ENCODE results near the gene BRWD1. TPM values are rescaled to one million over a fixed set of nuclear protein-coding genes. Genes with fewer than 3 reads are reported as not detected.

The BRWD1 gene
- polyA plus RNA-seq: 206 and 246 TPM in 2 replicates
- 320 and 344 TPM in 2 replicates for polyA minus RNA-seq

DNA sequence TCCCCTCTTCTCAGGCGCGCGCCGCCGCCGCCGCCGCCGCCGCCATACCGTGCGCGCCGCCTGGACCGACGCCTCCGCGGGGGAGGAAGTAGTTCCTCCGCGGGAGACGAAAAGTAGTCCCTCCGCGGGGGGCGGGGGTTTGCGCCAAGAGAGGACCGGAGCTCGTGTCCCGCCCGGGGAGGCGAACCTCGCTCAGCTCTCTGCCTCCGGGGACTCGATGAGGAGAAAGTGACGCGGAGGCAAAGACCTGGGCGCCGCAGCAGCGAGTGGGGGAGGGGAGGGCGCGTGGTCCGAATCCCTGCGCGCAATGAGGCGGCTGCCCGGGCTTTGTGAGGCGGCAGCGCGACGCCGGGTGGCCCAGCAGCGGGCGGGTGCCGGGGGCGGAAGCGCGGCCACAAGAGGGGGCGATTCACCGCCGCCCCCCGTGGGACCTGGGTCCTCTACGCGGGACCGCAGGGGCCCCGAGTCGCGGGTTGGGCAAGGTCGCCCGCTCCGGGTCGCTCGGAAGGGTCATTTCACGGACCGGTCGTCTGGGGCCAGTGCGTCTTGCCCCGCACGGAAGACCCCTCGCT is at the start of gene BRWD1:
BRWD1 (minus strand) TSS at position 62 of the 572 bp plus-strand sequence. CDS start 141 bp downstream, outside the sequence.
- Histone ChIP-seq H3K27ac (ENCODE audit: low read length) (peak within 1 kb of the TSS; percentile 97), H4K20me1 (ENCODE audit: insufficient read depth) (peaks cover 6% of the 10 kb centered on the region), H3F3A (ENCODE audit: insufficient read depth, low read length, poor library complexity, severe bottlenecking) (no peaks in the 10 kb centered on the region), H3K79me2 (replicated peaks; ENCODE audit: insufficient read depth, low read length) (peaks cover 36% of the 10 kb centered on the region), H3K9me2 (ENCODE audit: insufficient read depth, low read length) (no peaks in the 10 kb centered on the region), H3K27me3 (ENCODE audit: insufficient read depth, low read depth, low read length) (no peaks in the 10 kb centered on the region), H3K4me2 (ENCODE audit: low read length) (peak within 1 kb of the TSS; percentile 79), H3K4me3 (ENCODE audit: low read length) (peak within 1 kb of the TSS; percentile 97), H3K9me3 (ENCODE audit: low read length) (no peaks in the 10 kb centered on the region), H3K36me3 (ENCODE audit: insufficient read depth, low read length) (no peaks in the 10 kb centered on the region), H2AFZ (ENCODE audit: low read depth, low read length) (peak within 1 kb of the TSS; percentile 85), H3K9ac (ENCODE audit: low read length) (peak within 1 kb of the TSS; percentile 99)
- TF ChIP-seq POLR2AphosphoS5 (IDR thresholded peaks at IDR 0.05): peak; percentile 72
- TF ChIP-seq, protein P1, sequence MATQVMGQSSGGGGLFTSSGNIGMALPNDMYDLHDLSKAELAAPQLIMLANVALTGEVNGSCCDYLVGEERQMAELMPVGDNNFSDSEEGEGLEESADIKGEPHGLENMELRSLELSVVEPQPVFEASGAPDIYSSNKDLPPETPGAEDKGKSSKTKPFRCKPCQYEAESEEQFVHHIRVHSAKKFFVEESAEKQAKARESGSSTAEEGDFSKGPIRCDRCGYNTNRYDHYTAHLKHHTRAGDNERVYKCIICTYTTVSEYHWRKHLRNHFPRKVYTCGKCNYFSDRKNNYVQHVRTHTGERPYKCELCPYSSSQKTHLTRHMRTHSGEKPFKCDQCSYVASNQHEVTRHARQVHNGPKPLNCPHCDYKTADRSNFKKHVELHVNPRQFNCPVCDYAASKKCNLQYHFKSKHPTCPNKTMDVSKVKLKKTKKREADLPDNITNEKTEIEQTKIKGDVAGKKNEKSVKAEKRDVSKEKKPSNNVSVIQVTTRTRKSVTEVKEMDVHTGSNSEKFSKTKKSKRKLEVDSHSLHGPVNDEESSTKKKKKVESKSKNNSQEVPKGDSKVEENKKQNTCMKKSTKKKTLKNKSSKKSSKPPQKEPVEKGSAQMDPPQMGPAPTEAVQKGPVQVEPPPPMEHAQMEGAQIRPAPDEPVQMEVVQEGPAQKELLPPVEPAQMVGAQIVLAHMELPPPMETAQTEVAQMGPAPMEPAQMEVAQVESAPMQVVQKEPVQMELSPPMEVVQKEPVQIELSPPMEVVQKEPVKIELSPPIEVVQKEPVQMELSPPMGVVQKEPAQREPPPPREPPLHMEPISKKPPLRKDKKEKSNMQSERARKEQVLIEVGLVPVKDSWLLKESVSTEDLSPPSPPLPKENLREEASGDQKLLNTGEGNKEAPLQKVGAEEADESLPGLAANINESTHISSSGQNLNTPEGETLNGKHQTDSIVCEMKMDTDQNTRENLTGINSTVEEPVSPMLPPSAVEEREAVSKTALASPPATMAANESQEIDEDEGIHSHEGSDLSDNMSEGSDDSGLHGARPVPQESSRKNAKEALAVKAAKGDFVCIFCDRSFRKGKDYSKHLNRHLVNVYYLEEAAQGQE (IDR thresholded peaks at IDR 0.05; ENCODE audit: borderline replicate concordance): peak; percentile 78
- peak; percentile 58 for TF ChIP-seq RAD21 (conservative IDR thresholded peaks at IDR 0.05)
- peak; percentile 80 for TF ChIP-seq MXI1 (conservative IDR thresholded peaks at IDR 0.05; ENCODE audit: poor library complexity, severe bottlenecking)
- TF ChIP-seq SMC3 (conservative IDR thresholded peaks at IDR 0.05; ENCODE audit: poor library complexity): peak; percentile 52
- peak; percentile 93 for TF ChIP-seq EP300 (conservative IDR thresholded peaks at IDR 0.05; ENCODE audit: poor library complexity, severe bottlenecking)
- TF ChIP-seq TAF1 (IDR thresholded peaks at IDR 0.05; ENCODE audit: low read depth): peak; percentile 98
- no peak for TF ChIP-seq EZH2 (IDR thresholded peaks at IDR 0.05; ENCODE audit: borderline replicate concordance, insufficient read depth, low read length, poor library complexity, severe bottlenecking)
- TF ChIP-seq CTCF (IDR thresholded peaks at IDR 0.05; ENCODE audit: poor library complexity, severe bottlenecking): peak; percentile 56

DNA sequence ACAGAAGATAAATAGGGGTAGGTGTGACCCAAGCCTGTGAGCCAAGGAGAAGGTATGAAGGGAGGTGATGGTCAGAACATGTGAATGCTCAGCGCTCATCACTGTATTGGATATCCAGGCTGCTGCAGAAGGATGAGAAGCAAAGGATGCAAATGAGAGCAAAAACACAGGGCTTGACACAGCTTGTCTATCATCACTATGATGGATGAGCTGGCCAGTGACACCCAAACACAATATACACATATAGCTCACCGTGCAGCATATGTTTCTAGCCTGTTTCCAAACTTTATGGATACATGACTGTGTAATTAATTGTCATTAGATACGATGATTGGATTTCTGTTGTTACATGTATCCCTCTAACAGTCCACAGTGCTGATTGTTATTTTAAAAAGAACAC is 49.3 kb upstream of the BRWD1 start:
- Histone ChIP-seq H3K79me2 (replicated peaks; ENCODE audit: insufficient read depth, low read length) (no peaks in the 10 kb centered on the region), H3K9me2 (ENCODE audit: insufficient read depth, low read length) (no peaks in the 10 kb centered on the region), H3K27me3 (ENCODE audit: insufficient read depth, low read depth, low read length) (no peaks in the 10 kb centered on the region), H3K36me3 (ENCODE audit: insufficient read depth, low read length) (no peaks in the 10 kb centered on the region), H3K9ac (ENCODE audit: low read length) (no peak overlapping the region), H3F3A (ENCODE audit: insufficient read depth, low read length, poor library complexity, severe bottlenecking) (no peaks in the 10 kb centered on the region), H3K9me3 (ENCODE audit: low read length) (no peaks in the 10 kb centered on the region), H4K20me1 (ENCODE audit: insufficient read depth) (no peaks in the 10 kb centered on the region), H3K27ac (ENCODE audit: low read length) (no peak overlapping the region), H3K4me2 (ENCODE audit: low read length) (no peak overlapping the region), H2AFZ (ENCODE audit: low read depth, low read length) (no peak overlapping the region), H3K4me3 (ENCODE audit: low read length) (no peak overlapping the region)
- TF ChIP-seq EZH2 (IDR thresholded peaks at IDR 0.05; ENCODE audit: borderline replicate concordance, insufficient read depth, low read length, poor library complexity, severe bottlenecking) (no peak), CTCF (IDR thresholded peaks at IDR 0.05; ENCODE audit: poor library complexity, severe bottlenecking) (no peak)
- TF ChIP-seq, protein P1 (IDR thresholded peaks at IDR 0.05; ENCODE audit: borderline replicate concordance): no peak

Measured in neural cell (in vitro differentiated cells).